SK-N-MC (cell line): ENCODE data around the gene MBD2.

Experiments
- EZH2 ChIP-seq: fragments of 200-600 bp; sonication (generic); IDR thresholded peaks from one replicate; pipeline ENCODE4 v1.6.1; 2017; ENCODE audit warnings: antibody characterized with exemption
- POLR2AphosphoS5 ChIP-seq: IDR thresholded peaks from 2 replicates; pipeline ENCODE4 v1.6.1; 2012; ENCODE audit warnings: mild to moderate bottlenecking, low read depth, low read length, borderline replicate concordance

DNA sequence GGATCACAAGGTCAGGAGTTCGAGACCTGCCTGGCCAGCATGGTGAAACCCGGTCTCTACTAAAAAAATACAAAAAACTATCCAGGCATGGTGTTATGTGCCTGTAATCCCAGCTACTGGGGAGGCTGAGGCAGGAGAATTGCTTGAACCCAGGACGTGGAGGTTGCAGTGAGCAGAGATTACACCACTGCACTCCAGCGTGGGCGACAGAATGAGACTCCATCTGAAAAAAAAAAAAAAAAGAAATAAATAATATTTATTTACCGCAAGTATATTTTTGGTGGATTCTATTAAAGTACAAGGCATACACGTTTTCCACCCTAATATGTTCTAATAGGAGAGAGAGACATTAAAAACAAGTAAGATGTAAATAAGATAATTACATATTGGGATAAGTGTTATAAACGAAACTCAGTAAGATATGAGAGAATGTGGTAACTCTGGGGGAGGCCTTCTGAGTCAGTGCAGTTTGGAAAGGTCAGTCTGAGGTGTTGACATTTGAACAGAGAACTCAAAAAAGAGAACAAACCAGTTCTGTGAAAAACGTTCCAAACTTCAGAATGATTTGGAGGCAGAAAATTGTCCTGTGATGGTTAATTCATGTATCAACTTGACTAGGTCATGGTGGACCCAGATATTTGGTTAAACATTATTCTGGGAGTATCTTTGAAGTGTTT is 36.1 kb upstream of the MBD2 start:
- TF ChIP-seq EZH2, result no peak
- TF ChIP-seq POLR2AphosphoS5, result no peak
